ENCODE data around the gene RHBG. TPM values are rescaled to one million over a fixed set of nuclear protein-coding genes. Genes with fewer than 3 reads are reported as not detected.

The RHBG gene
- total RNA-seq, 4 donors from 2014 or later = 7.4 to 14.8 (median 8.1) TPM

- H3K4me3 ChIP-seq = no peak overlapping the region
- H3K36me3 ChIP-seq = no peaks in the 10 kb centered on the region
- H3K27ac ChIP-seq = no peak overlapping the region
- no peaks in the 10 kb centered on the region for H3K9me3 ChIP-seq
- DNase-seq (ENCODE audit: low spot score in 2 of 2) = no peak
- TF ChIP-seq POLR2AphosphoS5 (IDR thresholded peaks at IDR 0.05) (no peak), CTCF (IDR thresholded peaks at IDR 0.05) (no peak), POLR2A (IDR thresholded peaks at IDR 0.05) (no peak), EP300 (IDR thresholded peaks at IDR 0.05) (no peak)
- 36% methylated on average over 3 of the region's 3 CpGs for WGBS
- H3K27me3 ChIP-seq = peaks cover 99% of the 10 kb centered on the region
- peaks cover 9% of the 10 kb centered on the region for H3K4me1 ChIP-seq
Measured at GRCh38 chr1:156430866-156431265, 61.9 kb downstream of the RHBG start.

- Histone ChIP-seq H3K27me3 (peaks cover 99% of the 10 kb centered on the region), H3K4me1 (peaks cover 14% of the 10 kb centered on the region), H3K9me3 (no peaks in the 10 kb centered on the region), H3K27ac (no peak overlapping the region), H3K4me3 (no peak overlapping the region), H3K36me3 (no peaks in the 10 kb centered on the region)
- TF ChIP-seq CTCF (IDR thresholded peaks at IDR 0.05) (no peak), POLR2AphosphoS5 (IDR thresholded peaks at IDR 0.05) (no peak), EP300 (IDR thresholded peaks at IDR 0.05) (no peak), POLR2A (IDR thresholded peaks at IDR 0.05) (no peak)
- 78% methylated on average over 4 of the region's 4 CpGs for WGBS
- no peak for DNase-seq (ENCODE audit: low spot score in 2 of 2)
Measured at GRCh38 chr1:156431366-156431765, 62.4 kb downstream of the RHBG start.

- no peak overlapping the region for H3K4me3 ChIP-seq
- no peaks in the 10 kb centered on the region for H3K9me3 ChIP-seq
- H3K4me1 ChIP-seq = peaks cover 20% of the 10 kb centered on the region
- 35% methylated on average over 12 of the region's 12 CpGs for WGBS
- H3K27ac ChIP-seq = no peak overlapping the region
- TF ChIP-seq POLR2A (IDR thresholded peaks at IDR 0.05) (no peak), CTCF (IDR thresholded peaks at IDR 0.05) (no peak), POLR2AphosphoS5 (IDR thresholded peaks at IDR 0.05) (no peak), EP300 (IDR thresholded peaks at IDR 0.05) (no peak)
- DNase-seq (ENCODE audit: low spot score in 2 of 2) = no peak
- H3K36me3 ChIP-seq = no peaks in the 10 kb centered on the region
- H3K27me3 ChIP-seq = peaks cover 99% of the 10 kb centered on the region
Measured at GRCh38 chr1:156431769-156432668, 63.0 kb downstream of the RHBG start.

- WGBS = 15% methylated on average over 11 of the region's 11 CpGs
Measured at GRCh38 chr1:156432669-156433018, 63.6 kb downstream of the RHBG start.

More at GRCh38 chr1:156432669-156433018, 63.6 kb downstream of the RHBG start:
- H3K36me3 ChIP-seq = no peaks in the 10 kb centered on the region
- H3K4me3 ChIP-seq = no peak overlapping the region
- DNase-seq (ENCODE audit: low spot score in 2 of 2) = no peak
- H3K27me3 ChIP-seq = peaks cover 100% of the 10 kb centered on the region
- no peak overlapping the region for H3K27ac ChIP-seq
- peaks cover 20% of the 10 kb centered on the region for H3K4me1 ChIP-seq
- no peaks in the 10 kb centered on the region for H3K9me3 ChIP-seq
- TF ChIP-seq CTCF (IDR thresholded peaks at IDR 0.05) (no peak), EP300 (IDR thresholded peaks at IDR 0.05) (no peak), POLR2AphosphoS5 (IDR thresholded peaks at IDR 0.05) (no peak), POLR2A (IDR thresholded peaks at IDR 0.05) (no peak)

All from suprapubic skin (tissue), 4 donors.